H9 (cell line): ENCODE measurements around the gene DNAJC11. TPM values are rescaled to one million over a fixed set of nuclear protein-coding genes. Genes with fewer than 3 reads are reported as not detected.

Experiments used
- DNase-seq: peaks from one replicate; pipeline ENCODE4 v3.0.0-alpha.2; 2017
- H2AFZ ChIP-seq: one replicate; pipeline ENCODE4 v1.6.1; 2013; ENCODE audit warnings: mild to moderate bottlenecking, low read length, control low read depth, moderate library complexity
- H2AK5ac ChIP-seq: 2 replicates; pipeline ENCODE4 v1.6.1; 2013; ENCODE audit warnings: low read length, control low read depth, mixed read lengths; ENCODE audit not compliant: insufficient read length
- H2BK120ac ChIP-seq: one replicate; pipeline ENCODE4 v1.6.1; 2013; ENCODE audit warnings: low read depth, mild to moderate bottlenecking, low read length, control low read depth, inconsistent platforms; ENCODE audit not compliant: poor library complexity, severe bottlenecking
- H2BK12ac ChIP-seq: 2 replicates; pipeline ENCODE4 v1.6.1; 2013; ENCODE audit warnings: low read length, control low read depth, mixed read lengths, low read depth; ENCODE audit not compliant: insufficient read length
- H2BK15ac ChIP-seq: 2 replicates; pipeline ENCODE4 v1.6.1; 2013; ENCODE audit warnings: low read depth, low read length, control low read depth
- H2BK20ac ChIP-seq: one replicate; pipeline ENCODE4 v1.6.1; 2013; ENCODE audit warnings: low read depth, mild to moderate bottlenecking, low read length, control low read depth, inconsistent platforms; ENCODE audit not compliant: poor library complexity, severe bottlenecking
- H2BK5ac ChIP-seq: 2 replicates; pipeline ENCODE4 v1.6.1; 2013; ENCODE audit warnings: low read length, control low read depth, mixed read lengths; ENCODE audit not compliant: insufficient read length
- H3K14ac ChIP-seq: 2 replicates; pipeline ENCODE4 v1.6.1; 2013; ENCODE audit warnings: low read length, control low read depth; ENCODE audit not compliant: insufficient read depth
- H3K18ac ChIP-seq: 2 replicates; pipeline ENCODE4 v1.6.1; 2013; ENCODE audit warnings: low read depth, mild to moderate bottlenecking, mixed read lengths, low read length, control low read depth; ENCODE audit not compliant: insufficient read length
- H3K23ac ChIP-seq: 2 replicates; pipeline ENCODE4 v1.6.1; 2013; ENCODE audit warnings: low read length, control low read depth, mixed read lengths, low read depth; ENCODE audit not compliant: insufficient read length
- H3K23me2 ChIP-seq: 2 replicates; pipeline ENCODE4 v1.6.1; 2013; ENCODE audit warnings: low read depth, mild to moderate bottlenecking, mixed read lengths, low read length, control low read depth; ENCODE audit not compliant: insufficient read length, poor library complexity, severe bottlenecking
- H3K27ac ChIP-seq: 2 replicates; pipeline ENCODE4 v1.5.1; 2013; ENCODE audit warnings: low read length, control low read depth, mixed read lengths, low read depth; ENCODE audit not compliant: insufficient read length
- H3K27me3 ChIP-seq: 2 replicates; pipeline ENCODE4 v1.6.1; 2013; ENCODE audit warnings: low read length, control low read depth, inconsistent platforms; ENCODE audit not compliant: insufficient read depth
- H3K4ac ChIP-seq: 2 replicates; pipeline ENCODE4 v1.6.1; 2013; ENCODE audit warnings: low read depth, mild to moderate bottlenecking, control low read depth, inconsistent platforms, low read length, moderate library complexity
- H3K4me1 ChIP-seq: 2 replicates; pipeline ENCODE4 v1.6.1; 2013; ENCODE audit warnings: low read length, control low read depth, inconsistent platforms; ENCODE audit not compliant: insufficient read depth
- H3K4me2 ChIP-seq: 2 replicates; pipeline ENCODE4 v1.6.1; 2013; ENCODE audit warnings: low read length, control low read depth, mixed read lengths; ENCODE audit not compliant: insufficient read length, insufficient read depth
- H3K56ac ChIP-seq: 2 replicates; pipeline ENCODE4 v1.6.1; 2013; ENCODE audit warnings: low read depth, mild to moderate bottlenecking, mixed read lengths, low read length, control low read depth; ENCODE audit not compliant: insufficient read length
- H3K79me1 ChIP-seq: 2 replicates; pipeline ENCODE4 v1.6.1; 2013; ENCODE audit warnings: low read depth, mild to moderate bottlenecking, moderate library complexity, low read length, control low read depth, inconsistent platforms; ENCODE audit not compliant: insufficient read depth, poor library complexity, severe bottlenecking
- H3K79me2 ChIP-seq: 2 replicates; pipeline ENCODE4 v1.6.1; 2013; ENCODE audit warnings: low read length, control low read depth, inconsistent platforms; ENCODE audit not compliant: insufficient read depth
- H3K9ac ChIP-seq: 2 replicates; pipeline ENCODE4 v1.6.1; 2013; ENCODE audit warnings: low read length, control low read depth, mixed read lengths; ENCODE audit not compliant: insufficient read length; ENCODE audit errors: extremely low read depth
- H3K9me3 ChIP-seq: one replicate; pipeline ENCODE4 v1.6.1; 2013; ENCODE audit warnings: low read depth, low read length, inconsistent platforms; ENCODE audit not compliant: control insufficient read depth
- H3T11ph ChIP-seq: one replicate; pipeline ENCODE4 v1.6.1; 2013; ENCODE audit warnings: mild to moderate bottlenecking, low read length, control low read depth, inconsistent platforms
- H4K20me1 ChIP-seq: one replicate; pipeline ENCODE4 v1.6.1; 2013; ENCODE audit not compliant: control insufficient read depth, insufficient read length, insufficient read depth
- H4K5ac ChIP-seq: 2 replicates; pipeline ENCODE4 v1.6.1; 2013; ENCODE audit warnings: low read depth, mild to moderate bottlenecking, mixed read lengths, low read length, control low read depth; ENCODE audit not compliant: insufficient read length
- H4K8ac ChIP-seq: replicated peaks from 2 replicates; pipeline ENCODE4 v1.6.1; 2013; ENCODE audit warnings: low read length, control low read depth, mixed read lengths, low read depth; ENCODE audit not compliant: insufficient read length
- H4K91ac ChIP-seq: 2 replicates; pipeline ENCODE4 v1.6.1; 2013; ENCODE audit warnings: low read depth, mild to moderate bottlenecking, moderate library complexity, mixed read lengths, low read length, control low read depth; ENCODE audit not compliant: insufficient read length
- H3K27ac Mint-ChIP-seq, 3 experiments: 2 replicates in 2 of 3; 3 replicates in 1 of 3; pipeline ENCODE4 v1.8.0; 2020 to 2021; ENCODE audit warnings: mixed read lengths in 3 of 3, mild to moderate bottlenecking in 1 of 3, moderate library complexity in 1 of 3
- H3K27me3 Mint-ChIP-seq: 2 replicates; pipeline ENCODE4 v1.8.0; 2021; ENCODE audit warnings: low read depth, mild to moderate bottlenecking, moderate library complexity, mixed read lengths
- H3K36me3 Mint-ChIP-seq, 3 experiments: 2 replicates in 2 of 3; 3 replicates in 1 of 3; pipeline ENCODE4 v1.8.0; 2020 to 2021; ENCODE audit warnings: low read depth in 3 of 3, mixed read lengths in 3 of 3; ENCODE audit not compliant: insufficient read depth in 1 of 3
- H3K4me1 Mint-ChIP-seq, 2 experiments: 2 replicates each; pipeline ENCODE4 v1.8.0; 2020; ENCODE audit warnings: mixed read lengths in 2 of 2
- H3K4me3 Mint-ChIP-seq, 2 experiments: 2 replicates in 1 of 2; 3 replicates in 1 of 2; pipeline ENCODE4 v1.8.0; 2020 to 2021; ENCODE audit warnings: mild to moderate bottlenecking in 2 of 2, mixed read lengths in 2 of 2, moderate library complexity in 1 of 2
- H3K9me3 Mint-ChIP-seq, 2 experiments: 2 replicates in 1 of 2; 3 replicates in 1 of 2; pipeline ENCODE4 v1.8.0; 2020; ENCODE audit warnings: mild to moderate bottlenecking in 2 of 2, mixed read lengths in 2 of 2, moderate library complexity in 1 of 2
- CTCF ChIP-seq: fragments of 200-600 bp; sonication (generic); conservative IDR thresholded peaks from 3 replicates; pipeline ENCODE4 v1.8.0; 2021; ENCODE audit warnings: antibody characterized with exemption, mild to moderate bottlenecking
- WGBS: extraction: QIAGEN DNeasy Blood & Tissue Kit; methylation state at CpG from one replicate; pipeline ENCODE4 v1.1.7; 2013; ENCODE audit warnings: missing lambda C conversion rate, low lambda C conversion rate, mixed read lengths; ENCODE audit not compliant: insufficient read length; ENCODE audit errors: extremely low coverage; 5-methylcytosine and 5-hydroxymethylcytosine counted together
- total RNA-seq: library from RNA; stranded (reverse); gene quantifications from 2 replicates; pipeline ENCODE4 v1.2.1, GENCODE V29; 2021

Gene DNAJC11
- total RNA-seq, 1 experiment from 2014 or later: 88.5 TPM

- Histone ChIP-seq H3K4me2 (no peak overlapping the region), H3K18ac (no peak overlapping the region), H3K27me3 (no peaks in the 10 kb centered on the region), H2BK5ac (no peak overlapping the region), H4K91ac (no peak overlapping the region), H3K4me1 (no peaks in the 10 kb centered on the region), H3T11ph (no peak overlapping the region), H4K8ac (no peak overlapping the region), H2AK5ac (no peak overlapping the region), H3K23me2 (no peaks in the 10 kb centered on the region), H2BK120ac (no peak overlapping the region), H2BK20ac (no peak overlapping the region), H2BK12ac (no peak overlapping the region), H3K23ac (no peak overlapping the region), H3K27ac (no peak overlapping the region), H4K5ac (no peak overlapping the region), H3K79me2 (0 out of 2 replicates have a peak, but pooled peaks cover 2% of the 10 kb centered on the region), H3K14ac (no peak overlapping the region), H3K79me1 (no peaks in the 10 kb centered on the region), H3K9me3 (no peaks in the 10 kb centered on the region), H3K4ac (no peak overlapping the region), H2AFZ (no peak overlapping the region), H2BK15ac (no peak overlapping the region), H4K20me1 (no peaks in the 10 kb centered on the region), H3K56ac (no peak overlapping the region), H3K9ac (no peak overlapping the region)
- no peak for DNase-seq
- Mint-ChIP-seq H3K27me3 (no peaks in the 10 kb centered on the region), H3K36me3 (peaks cover 54 to 79% (median 79%) of the 10 kb centered on the region in 3 experiments), H3K27ac (no peak overlapping the region), H3K4me1 (no peaks in the 10 kb centered on the region), H3K4me3 (no peak overlapping the region), H3K9me3 (no peaks in the 10 kb centered on the region)
- no peak for TF ChIP-seq CTCF
- WGBS: no CpG with 5 or more reads among the region's 2 CpGs
Observed at GRCh38 chr1:6675941-6676340, 25.7 kb downstream of the DNAJC11 start.
